ENCODE data around the gene IL22RA2. TPM values are rescaled to one million over a fixed set of nuclear protein-coding genes. Genes with fewer than 3 reads are reported as not detected.
A peak's percentile ranks its signal among the peaks of the same experiment; 100 is the strongest.

Gene IL22RA2
- polyA plus RNA-seq, 1 donor (not counting 4 experiments of a cell fraction or from before 2014, with no cell fraction given), result 0.03 TPM

DNA sequence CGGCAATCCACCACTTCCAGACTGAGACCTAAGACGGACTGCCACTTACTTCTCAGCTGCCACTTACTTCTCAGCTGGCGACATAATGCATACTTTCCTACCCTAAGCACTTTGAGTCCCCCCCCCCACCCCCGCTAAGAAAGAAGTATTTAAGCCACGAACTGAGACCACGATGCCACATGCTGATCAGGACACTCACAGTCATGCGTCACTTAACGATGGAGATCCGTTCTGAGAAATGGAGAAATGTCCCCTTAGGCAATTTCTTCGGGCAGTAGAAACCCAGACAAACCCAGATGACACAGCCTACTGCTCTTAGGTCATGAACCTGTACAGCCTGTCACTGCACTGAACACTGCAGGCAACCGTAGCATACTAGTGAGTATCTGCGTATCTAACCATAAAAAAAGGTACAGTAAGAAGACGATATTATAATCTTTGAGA is 45.1 kb upstream of the IL22RA2 start:
- peak overlapping the region; percentile 75 to 94 (median 83) for H3K4me3 ChIP-seq (ENCODE audit: control insufficient read depth in 2 of 3, extremely low read depth in 1 of 3, insufficient read depth in 2 of 3, low read depth in 1 of 3, low read length in 3 of 3)
- dilution Hi-C loops (cut with MboI; ENCODE audit: extremely low pct_ligation_motif_present, low sequenced_read_pairs), result no loop called here
- H3K9ac ChIP-seq (ENCODE audit: control insufficient read depth, extremely low read depth, insufficient read depth, low read length), result peak overlapping the region; percentile 97
- peaks cover 49% of the 10 kb centered on the region for H3K79me2 ChIP-seq (ENCODE audit: control insufficient read depth, insufficient read depth, low read length)
- no peak for TF ChIP-seq EZH2 (IDR thresholded peaks at IDR 0.05; ENCODE audit: low read length)
- TF ChIP-seq, protein P1, sequence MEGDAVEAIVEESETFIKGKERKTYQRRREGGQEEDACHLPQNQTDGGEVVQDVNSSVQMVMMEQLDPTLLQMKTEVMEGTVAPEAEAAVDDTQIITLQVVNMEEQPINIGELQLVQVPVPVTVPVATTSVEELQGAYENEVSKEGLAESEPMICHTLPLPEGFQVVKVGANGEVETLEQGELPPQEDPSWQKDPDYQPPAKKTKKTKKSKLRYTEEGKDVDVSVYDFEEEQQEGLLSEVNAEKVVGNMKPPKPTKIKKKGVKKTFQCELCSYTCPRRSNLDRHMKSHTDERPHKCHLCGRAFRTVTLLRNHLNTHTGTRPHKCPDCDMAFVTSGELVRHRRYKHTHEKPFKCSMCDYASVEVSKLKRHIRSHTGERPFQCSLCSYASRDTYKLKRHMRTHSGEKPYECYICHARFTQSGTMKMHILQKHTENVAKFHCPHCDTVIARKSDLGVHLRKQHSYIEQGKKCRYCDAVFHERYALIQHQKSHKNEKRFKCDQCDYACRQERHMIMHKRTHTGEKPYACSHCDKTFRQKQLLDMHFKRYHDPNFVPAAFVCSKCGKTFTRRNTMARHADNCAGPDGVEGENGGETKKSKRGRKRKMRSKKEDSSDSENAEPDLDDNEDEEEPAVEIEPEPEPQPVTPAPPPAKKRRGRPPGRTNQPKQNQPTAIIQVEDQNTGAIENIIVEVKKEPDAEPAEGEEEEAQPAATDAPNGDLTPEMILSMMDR (optimal IDR thresholded peaks at IDR 0.05 in 1 of 3, IDR thresholded peaks at IDR 0.05 in 1 of 3, conservative IDR thresholded peaks at IDR 0.05 in 1 of 3; ENCODE audit: extremely low read depth in 1 of 3, insufficient read depth in 2 of 3, low read length in 3 of 3), result no peak
- peak overlapping the region; percentile 92 for H2AFZ ChIP-seq (ENCODE audit: control insufficient read depth, low read length)
- H3K27me3 ChIP-seq (ENCODE audit: control insufficient read depth, extremely low read depth, insufficient read depth, low read length), result no peaks in the 10 kb centered on the region
- H3K9me1 ChIP-seq (ENCODE audit: control insufficient read depth, extremely low read depth, insufficient read depth, low read length), result no peaks in the 10 kb centered on the region
- FAIRE-seq, result peak; percentile 43
- peak; percentile 61 for DNase-seq (ENCODE audit: low read depth, low spot score)
- peak overlapping the region; percentile 92 for H3K27ac ChIP-seq (ENCODE audit: control insufficient read depth, insufficient read depth, low read length)
- H3K9me3 ChIP-seq (ENCODE audit: control insufficient read depth, low read depth, low read length), result no peaks in the 10 kb centered on the region
- no peaks in the 10 kb centered on the region for H4K20me1 ChIP-seq (ENCODE audit: control insufficient read depth, extremely low read depth, insufficient read depth, low read length)
- H3K36me3 ChIP-seq (ENCODE audit: control insufficient read depth in 2 of 2, extremely low read depth in 1 of 2, insufficient read depth in 2 of 2, low read length in 2 of 2), result peaks cover 0 to 11% of the 10 kb centered on the region in 2 experiments
- peak overlapping the region; percentile 99 for H3K4me2 ChIP-seq (ENCODE audit: control insufficient read depth, extremely low read depth, insufficient read depth, low read depth, low read length)
- H3K4me1 ChIP-seq (ENCODE audit: control insufficient read depth, extremely low read depth, insufficient read depth, low read length), result peaks cover 48% of the 10 kb centered on the region

DNA sequence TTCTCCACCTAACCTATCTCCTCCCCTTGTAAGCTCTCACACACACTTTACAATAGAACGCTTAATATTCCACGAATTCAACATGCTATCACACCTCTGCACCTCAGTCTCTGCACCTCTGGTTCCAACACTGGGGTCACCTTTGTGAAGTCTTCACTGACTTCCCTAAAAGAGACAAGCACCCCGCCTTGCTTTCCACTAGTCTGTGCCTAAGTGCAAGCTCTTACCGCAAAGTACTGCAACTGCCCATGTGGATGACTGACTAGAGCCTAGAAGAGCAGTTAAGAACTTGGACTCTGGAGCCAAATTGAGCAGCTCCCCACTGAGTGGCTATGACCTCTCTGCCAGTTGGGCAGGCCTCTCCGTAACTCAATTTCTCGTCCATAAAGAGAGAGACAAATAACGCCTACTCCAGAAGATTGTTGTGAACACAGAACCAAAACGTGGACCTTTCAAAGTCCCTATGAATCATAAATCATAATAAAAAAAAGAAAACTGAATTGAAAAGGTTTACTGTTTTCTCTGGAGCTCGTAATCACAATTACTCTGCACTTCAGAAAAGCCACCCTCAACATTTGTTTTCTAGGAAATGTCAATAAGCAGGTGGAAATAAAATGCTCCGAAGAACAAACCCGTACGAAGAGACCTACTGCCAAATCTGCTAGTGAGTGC is 44.5 kb upstream of the IL22RA2 start:
- H4K20me1 ChIP-seq (ENCODE audit: control insufficient read depth, extremely low read depth, insufficient read depth, low read length), result no peaks in the 10 kb centered on the region
- H3K79me2 ChIP-seq (ENCODE audit: control insufficient read depth, insufficient read depth, low read length), result peaks cover 55% of the 10 kb centered on the region
- dilution Hi-C loops (cut with MboI; ENCODE audit: extremely low pct_ligation_motif_present, low sequenced_read_pairs), result no loop called here

More for the DNA sequence above, 44.5 kb upstream of the IL22RA2 start:
- H3K4me3 ChIP-seq (ENCODE audit: control insufficient read depth in 2 of 3, extremely low read depth in 1 of 3, insufficient read depth in 2 of 3, low read depth in 1 of 3, low read length in 3 of 3), result peak overlapping the region; percentile 75 to 94 (median 83)
- H3K4me1 ChIP-seq (ENCODE audit: control insufficient read depth, extremely low read depth, insufficient read depth, low read length), result peaks cover 48% of the 10 kb centered on the region
- H3K27ac ChIP-seq (ENCODE audit: control insufficient read depth, insufficient read depth, low read length), result peak overlapping the region; percentile 92
- H2AFZ ChIP-seq (ENCODE audit: control insufficient read depth, low read length), result no peak overlapping the region
- DNase-seq (ENCODE audit: low read depth, low spot score) (no peak), FAIRE-seq (no peak)
- peak overlapping the region; percentile 97 for H3K9ac ChIP-seq (ENCODE audit: control insufficient read depth, extremely low read depth, insufficient read depth, low read length)
- no peaks in the 10 kb centered on the region for H3K9me3 ChIP-seq (ENCODE audit: control insufficient read depth, low read depth, low read length)
- TF ChIP-seq EZH2 (IDR thresholded peaks at IDR 0.05; ENCODE audit: low read length), result no peak
- TF ChIP-seq, protein P1 (optimal IDR thresholded peaks at IDR 0.05 in 1 of 3, IDR thresholded peaks at IDR 0.05 in 1 of 3, conservative IDR thresholded peaks at IDR 0.05 in 1 of 3; ENCODE audit: extremely low read depth in 1 of 3, insufficient read depth in 2 of 3, low read length in 3 of 3), result no peak
- peak overlapping the region; percentile 99 for H3K4me2 ChIP-seq (ENCODE audit: control insufficient read depth, extremely low read depth, insufficient read depth, low read depth, low read length)
- H3K9me1 ChIP-seq (ENCODE audit: control insufficient read depth, extremely low read depth, insufficient read depth, low read length), result no peaks in the 10 kb centered on the region
- H3K36me3 ChIP-seq (ENCODE audit: control insufficient read depth in 2 of 2, extremely low read depth in 1 of 2, insufficient read depth in 2 of 2, low read length in 2 of 2), result peaks cover 0 to 11% of the 10 kb centered on the region in 2 experiments
- no peaks in the 10 kb centered on the region for H3K27me3 ChIP-seq (ENCODE audit: control insufficient read depth, extremely low read depth, insufficient read depth, low read length)
